Left lung (tissue), 10 donors: ENCODE data around the gene FBXL20. TPM values are rescaled to one million over a fixed set of nuclear protein-coding genes. Genes with fewer than 3 reads are reported as not detected.

Source experiments
- ATAC-seq: fragments of 200-7000 bp; cut with Tn5 transposase; one replicate; pipeline ENCODE4 v1.9.1; 2020; ENCODE audit warnings: moderate library complexity
- DNase-seq, 4 donors: peaks; one replicate each; pipeline ENCODE4 v3.0.0-alpha.2; 2013 to 2020
- H3K27ac ChIP-seq, 2 donors: fragments of 200-600 bp; sonication (generic) in 1 of 2; one replicate each; pipeline versions ENCODE4 v1.5.0 to v1.8.0; 2020 to 2021
- H3K27me3 ChIP-seq, 2 donors: fragments of 200-600 bp; sonication (generic) in 1 of 2; one replicate each; pipeline versions ENCODE4 v1.5.0 to v1.8.0; 2020 to 2021
- H3K36me3 ChIP-seq, 2 donors: fragments of 200-600 bp; sonication (generic) in 1 of 2; one replicate each; pipeline versions ENCODE4 v1.5.0 to v1.8.0; 2020 to 2021
- H3K4me1 ChIP-seq, 2 donors: fragments of 200-600 bp; one replicate each; pipeline ENCODE4 v1.8.0; 2021
- H3K4me3 ChIP-seq, 2 donors: fragments of 200-600 bp; sonication (generic) in 1 of 2; one replicate each; pipeline versions ENCODE4 v1.5.0 to v1.8.0; 2020 to 2021; ENCODE audit warnings: mild to moderate bottlenecking in 1 of 2
- H3K9me3 ChIP-seq, 2 donors: fragments of 200-600 bp; sonication (generic) in 1 of 2; one replicate each; pipeline versions ENCODE4 v1.5.0 to v1.8.0; 2020 to 2021
- intact Hi-C, 2 donors: fragments of 100-400 bp; cut with DNase I; formaldehyde crosslinking; loops; one replicate each; pipeline versions ENCODE4 v1.11.2 to v1.14.2; 2022
- polyA plus RNA-seq, 6 donors: library from polyadenylated mRNA; unstranded; fragments of 120-200 nt; gene quantifications; one replicate each; pipeline ENCODE4 v1.2.1, GENCODE V29; 2013; ENCODE audit not compliant: insufficient read length in 6 of 6
- total RNA-seq, 2 donors: library from RNA; stranded (reverse); fragmentation: NEBNext Ultra II Directional; extraction: Animal tissue kit (Norgen Biotek cat#: 25700); gene quantifications; one replicate each; pipeline ENCODE4 v1.2.1, GENCODE V29; 2021
- TF ChIP-seq, protein P1 (sequence below), 2 donors: fragments of 200-600 bp; sonication (generic) in 1 of 2; IDR thresholded peaks; one replicate each; pipeline versions ENCODE4 v1.5.0 to v1.8.0; 2021; ENCODE audit warnings: antibody characterized with exemption in 2 of 2
- donor health status: DM: no; HTN: yes; CAD: no.
- donor health status: DM: no; HTN: no; CAD: no.

The FBXL20 gene
- total and polyA plus RNA-seq, 8 donors: 14.1 to 27.3 (median 18.7) TPM

DNA sequence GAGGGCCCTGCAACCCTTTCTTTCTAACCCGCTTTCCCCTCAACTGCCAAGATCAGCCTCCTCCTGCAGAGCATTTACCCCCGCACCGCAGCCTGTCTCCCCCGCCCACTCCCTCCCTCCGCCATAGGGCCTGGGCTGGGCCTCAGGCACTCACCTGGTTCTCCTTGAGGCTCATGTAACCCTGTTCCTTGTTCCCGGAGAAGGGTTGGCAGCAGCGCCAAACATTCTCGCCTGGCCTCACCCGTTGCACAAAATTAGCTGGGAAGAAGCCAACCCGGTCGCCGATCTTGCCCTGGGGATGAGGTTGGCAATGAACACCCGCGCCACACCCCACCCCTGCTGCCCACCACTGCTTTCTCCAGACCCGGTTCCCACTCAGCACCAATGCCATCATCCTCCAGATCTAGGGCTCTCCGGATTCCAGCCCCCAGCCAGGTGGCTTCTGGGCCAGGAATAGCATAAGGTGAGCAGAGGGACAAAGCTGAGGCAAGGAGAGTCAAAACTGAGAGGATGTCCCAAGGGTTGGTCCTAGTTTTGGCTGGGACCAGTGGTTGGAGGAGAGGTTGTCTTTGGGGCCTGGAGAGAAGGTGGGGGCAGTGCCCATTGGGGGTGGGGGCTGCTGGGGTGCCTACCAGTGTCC lies 188.5 kb downstream of the FBXL20 start:
- peak overlapping the region in 1 of 2 donors; percentile 53 for H3K27ac ChIP-seq
- intact Hi-C loops: no loop called here
- peak in 3 of 4 donors; percentile 55 to 86 (median 79) for DNase-seq
- H3K4me3 ChIP-seq: no peak overlapping the region
- H3K9me3 ChIP-seq: no peaks in the 10 kb centered on the region
- peaks cover 7 to 29% of the 10 kb centered on the region in 2 donors for H3K4me1 ChIP-seq
- peaks cover 0 to 70% of the 10 kb centered on the region in 2 donors for H3K27me3 ChIP-seq
- TF ChIP-seq, protein P1, sequence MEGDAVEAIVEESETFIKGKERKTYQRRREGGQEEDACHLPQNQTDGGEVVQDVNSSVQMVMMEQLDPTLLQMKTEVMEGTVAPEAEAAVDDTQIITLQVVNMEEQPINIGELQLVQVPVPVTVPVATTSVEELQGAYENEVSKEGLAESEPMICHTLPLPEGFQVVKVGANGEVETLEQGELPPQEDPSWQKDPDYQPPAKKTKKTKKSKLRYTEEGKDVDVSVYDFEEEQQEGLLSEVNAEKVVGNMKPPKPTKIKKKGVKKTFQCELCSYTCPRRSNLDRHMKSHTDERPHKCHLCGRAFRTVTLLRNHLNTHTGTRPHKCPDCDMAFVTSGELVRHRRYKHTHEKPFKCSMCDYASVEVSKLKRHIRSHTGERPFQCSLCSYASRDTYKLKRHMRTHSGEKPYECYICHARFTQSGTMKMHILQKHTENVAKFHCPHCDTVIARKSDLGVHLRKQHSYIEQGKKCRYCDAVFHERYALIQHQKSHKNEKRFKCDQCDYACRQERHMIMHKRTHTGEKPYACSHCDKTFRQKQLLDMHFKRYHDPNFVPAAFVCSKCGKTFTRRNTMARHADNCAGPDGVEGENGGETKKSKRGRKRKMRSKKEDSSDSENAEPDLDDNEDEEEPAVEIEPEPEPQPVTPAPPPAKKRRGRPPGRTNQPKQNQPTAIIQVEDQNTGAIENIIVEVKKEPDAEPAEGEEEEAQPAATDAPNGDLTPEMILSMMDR (IDR thresholded peaks at IDR 0.05): no peak
- no peaks in the 10 kb centered on the region for H3K36me3 ChIP-seq
- peak; percentile 62 for ATAC-seq

DNA sequence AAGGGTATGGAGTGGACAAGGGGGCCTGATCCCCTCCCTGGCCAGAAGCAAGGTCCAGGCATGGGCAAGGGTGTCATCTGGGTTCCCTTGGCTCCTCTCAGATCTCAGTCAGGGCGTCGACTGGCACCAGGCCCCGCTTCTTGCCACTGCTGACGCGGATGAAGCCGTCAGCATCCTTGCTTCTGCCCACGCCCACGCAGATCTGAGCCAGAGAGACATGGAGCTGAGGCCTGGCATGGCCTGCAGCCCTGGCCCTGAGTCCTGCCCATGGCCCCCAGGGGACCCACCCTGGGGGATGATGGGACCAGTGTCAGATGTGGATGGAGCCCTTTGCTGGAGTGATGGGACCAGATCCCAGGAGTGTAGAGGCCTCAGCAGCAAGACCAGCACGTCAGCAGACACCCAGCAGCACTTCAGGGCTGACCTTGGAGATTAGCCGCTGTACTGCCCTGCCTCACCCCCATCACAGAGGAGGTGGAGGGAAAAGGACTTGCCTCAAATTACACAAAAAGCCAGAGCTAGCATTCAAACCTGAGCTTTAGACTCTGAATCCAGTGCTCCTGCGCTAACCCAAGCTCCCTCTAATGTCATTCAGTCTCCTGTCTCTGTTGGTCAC lies 189.1 kb downstream of the FBXL20 start:
- Histone ChIP-seq H3K36me3 (no peaks in the 10 kb centered on the region), H3K27ac (peak overlapping the region in 1 of 2 donors; percentile 53), H3K4me3 (no peak overlapping the region), H3K27me3 (peaks cover 0 to 63% of the 10 kb centered on the region in 2 donors), H3K4me1 (peaks cover 7 to 29% of the 10 kb centered on the region in 2 donors), H3K9me3 (no peaks in the 10 kb centered on the region)
- ATAC-seq: no peak
- DNase-seq: no peak
- TF ChIP-seq, protein P1 (IDR thresholded peaks at IDR 0.05): no peak
- intact Hi-C loops: no loop called here

DNA sequence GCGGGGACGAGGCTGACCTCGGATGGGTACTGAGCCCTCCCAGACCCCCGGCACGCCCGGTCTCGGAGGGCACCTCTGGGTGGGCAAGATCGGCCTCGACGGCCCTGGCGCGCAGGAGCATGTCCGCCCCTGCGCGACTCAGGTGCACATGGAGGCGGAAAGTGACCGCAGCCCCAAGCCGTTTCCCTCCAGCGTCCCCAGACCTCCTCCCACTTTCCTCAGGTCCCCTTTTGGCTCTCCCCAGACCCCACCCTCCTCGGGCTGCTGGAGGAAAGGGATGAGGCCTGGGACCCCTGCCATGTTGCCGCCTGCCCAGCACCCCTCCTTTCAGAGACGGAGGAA lies 191.4 kb downstream of the FBXL20 start:
- peaks cover 0 to 9% of the 10 kb centered on the region in 2 donors for H3K36me3 ChIP-seq
- DNase-seq (no peak), ATAC-seq (no peak)
- H3K27ac ChIP-seq: peak overlapping the region; percentile 55 to 83
- H3K4me1 ChIP-seq: peaks cover 7 to 29% of the 10 kb centered on the region in 2 donors
- H3K4me3 ChIP-seq: peak overlapping the region; percentile 21 to 32
- no peaks in the 10 kb centered on the region for H3K9me3 ChIP-seq
- H3K27me3 ChIP-seq: peaks cover 0 to 41% of the 10 kb centered on the region in 2 donors
- TF ChIP-seq, protein P1 (IDR thresholded peaks at IDR 0.05): no peak
- intact Hi-C loops: no loop called here

DNA sequence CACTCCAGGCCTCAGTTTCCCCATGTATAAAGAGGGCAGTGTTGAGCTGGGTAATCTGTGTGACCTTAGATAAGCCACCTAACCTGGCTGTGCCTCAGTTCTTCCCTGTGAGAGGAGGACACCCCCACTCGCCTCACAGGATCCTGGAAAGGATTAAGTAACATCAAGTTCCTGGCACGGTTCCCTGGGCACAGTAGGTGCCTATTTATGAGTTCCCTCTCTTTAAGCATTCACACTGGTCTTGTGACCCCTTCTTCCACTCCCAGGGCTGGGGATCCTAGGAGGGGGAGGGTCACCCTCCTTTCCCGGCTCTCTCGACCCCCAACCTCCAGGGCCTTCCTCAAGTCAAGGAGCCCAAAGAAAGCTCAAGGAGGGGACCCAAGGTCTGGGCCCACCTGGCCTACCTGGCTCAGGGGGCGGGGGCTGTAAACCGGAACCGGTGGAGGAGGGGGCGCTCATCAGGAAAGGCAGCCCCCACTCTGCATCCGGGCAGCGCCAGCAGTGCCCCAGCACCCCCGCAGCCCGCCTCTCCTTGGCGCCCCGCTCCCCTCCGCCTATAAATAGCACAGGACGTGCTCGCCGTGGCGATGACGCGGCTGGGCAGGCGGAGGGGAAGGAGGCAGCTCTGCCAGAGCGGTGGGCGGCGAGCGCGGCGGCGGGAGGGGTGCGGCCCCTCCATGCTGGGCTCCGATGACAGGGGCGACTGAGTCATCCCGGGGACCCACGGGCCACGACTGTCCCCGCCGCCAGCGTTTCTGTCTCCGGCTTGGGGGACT lies 191.9 kb downstream of the FBXL20 start:
- peak overlapping the region; percentile 55 to 83 for H3K27ac ChIP-seq
- peaks cover 0 to 36% of the 10 kb centered on the region in 2 donors for H3K27me3 ChIP-seq
- DNase-seq: peak in 3 of 4 donors; percentile 83 to 89 (median 86)
- H3K4me1 ChIP-seq: peaks cover 7 to 29% of the 10 kb centered on the region in 2 donors
- no peaks in the 10 kb centered on the region for H3K9me3 ChIP-seq
- H3K36me3 ChIP-seq: peaks cover 0 to 15% of the 10 kb centered on the region in 2 donors
- peak overlapping the region; percentile 21 to 32 for H3K4me3 ChIP-seq
- ATAC-seq: peak; percentile 53
- TF ChIP-seq, protein P1 (IDR thresholded peaks at IDR 0.05): no peak
- intact Hi-C loops: no loop called here

DNA sequence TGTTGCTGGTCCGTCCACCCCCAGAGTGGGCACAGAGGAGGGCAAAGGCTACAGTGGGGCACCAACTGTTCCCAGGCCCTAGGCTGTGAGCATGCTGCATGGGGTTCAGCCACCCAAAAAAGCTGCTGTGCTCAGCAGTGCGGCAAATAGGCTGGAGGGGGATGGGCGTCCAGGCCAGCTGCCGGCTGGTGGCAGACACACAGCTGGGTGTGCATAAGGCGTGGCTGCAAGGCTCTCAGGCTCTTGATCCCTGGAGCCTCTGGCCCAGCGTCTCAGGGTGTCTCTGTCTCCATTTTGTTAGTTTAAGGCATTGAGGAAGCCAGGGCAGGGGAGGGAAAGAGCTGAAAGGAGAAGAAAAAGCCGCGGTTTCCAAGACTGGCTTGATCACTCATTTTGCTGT lies 192.5 kb downstream of the FBXL20 start:
- intact Hi-C loops: no loop called here
- DNase-seq: peak in 1 of 4 donors; percentile 67
- no peaks in the 10 kb centered on the region for H3K9me3 ChIP-seq

More for the DNA sequence above, 192.5 kb downstream of the FBXL20 start:
- peaks cover 7 to 29% of the 10 kb centered on the region in 2 donors for H3K4me1 ChIP-seq
- peaks cover 0 to 33% of the 10 kb centered on the region in 2 donors for H3K27me3 ChIP-seq
- peak overlapping the region; percentile 55 to 83 for H3K27ac ChIP-seq
- ATAC-seq: peak; percentile 32
- no peak overlapping the region for H3K4me3 ChIP-seq
- TF ChIP-seq, protein P1 (IDR thresholded peaks at IDR 0.05): no peak
- H3K36me3 ChIP-seq: peaks cover 0 to 21% of the 10 kb centered on the region in 2 donors
